Measurements from ENCODE around the gene CBFA2T3.

Gene CBFA2T3

DNA sequence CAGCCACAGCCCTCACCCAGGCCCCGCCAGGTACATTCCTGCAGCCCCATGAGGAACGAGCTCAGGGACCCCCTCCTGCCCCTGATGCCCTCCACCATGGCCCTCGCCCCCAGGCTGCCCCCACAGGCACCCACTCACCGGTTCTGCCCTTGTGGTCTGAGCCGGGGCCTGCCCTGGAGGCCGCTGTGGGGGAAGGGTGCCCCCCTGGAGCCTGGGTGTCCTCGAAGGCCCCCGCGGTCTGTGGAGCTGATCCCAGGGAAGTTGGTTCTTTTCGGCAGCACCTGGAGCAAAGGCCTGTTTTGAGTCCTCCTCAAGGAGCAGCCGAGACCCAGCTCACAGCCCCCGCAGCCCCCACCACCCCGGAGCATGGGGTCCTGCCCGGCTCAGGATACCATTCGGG, 112.9 kb downstream of the CBFA2T3 start:
- intact Hi-C loops (cut with DNase I; ENCODE audit: low total_unique reads), result loop anchor here (10.0 kb wide), 2 partner anchors 129 to 361 kb away; no protein-coding TSS in a partner anchor
- Histone ChIP-seq H3K9me3 (no peaks in the 10 kb centered on the region), H3K4me3 (no peak overlapping the region), H3K36me3 (peaks cover 29 to 48% (median 41%) of the 10 kb centered on the region in 3 donors), H3K27ac (no peak overlapping the region), H3K4me1 (no peaks in the 10 kb centered on the region), H3K27me3 (peaks cover 0 to 32% of the 10 kb centered on the region in 2 donors)
- DNase-seq, result no peak
- TF ChIP-seq, protein P1, sequence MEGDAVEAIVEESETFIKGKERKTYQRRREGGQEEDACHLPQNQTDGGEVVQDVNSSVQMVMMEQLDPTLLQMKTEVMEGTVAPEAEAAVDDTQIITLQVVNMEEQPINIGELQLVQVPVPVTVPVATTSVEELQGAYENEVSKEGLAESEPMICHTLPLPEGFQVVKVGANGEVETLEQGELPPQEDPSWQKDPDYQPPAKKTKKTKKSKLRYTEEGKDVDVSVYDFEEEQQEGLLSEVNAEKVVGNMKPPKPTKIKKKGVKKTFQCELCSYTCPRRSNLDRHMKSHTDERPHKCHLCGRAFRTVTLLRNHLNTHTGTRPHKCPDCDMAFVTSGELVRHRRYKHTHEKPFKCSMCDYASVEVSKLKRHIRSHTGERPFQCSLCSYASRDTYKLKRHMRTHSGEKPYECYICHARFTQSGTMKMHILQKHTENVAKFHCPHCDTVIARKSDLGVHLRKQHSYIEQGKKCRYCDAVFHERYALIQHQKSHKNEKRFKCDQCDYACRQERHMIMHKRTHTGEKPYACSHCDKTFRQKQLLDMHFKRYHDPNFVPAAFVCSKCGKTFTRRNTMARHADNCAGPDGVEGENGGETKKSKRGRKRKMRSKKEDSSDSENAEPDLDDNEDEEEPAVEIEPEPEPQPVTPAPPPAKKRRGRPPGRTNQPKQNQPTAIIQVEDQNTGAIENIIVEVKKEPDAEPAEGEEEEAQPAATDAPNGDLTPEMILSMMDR (IDR thresholded peaks at IDR 0.05), result no peak

DNA sequence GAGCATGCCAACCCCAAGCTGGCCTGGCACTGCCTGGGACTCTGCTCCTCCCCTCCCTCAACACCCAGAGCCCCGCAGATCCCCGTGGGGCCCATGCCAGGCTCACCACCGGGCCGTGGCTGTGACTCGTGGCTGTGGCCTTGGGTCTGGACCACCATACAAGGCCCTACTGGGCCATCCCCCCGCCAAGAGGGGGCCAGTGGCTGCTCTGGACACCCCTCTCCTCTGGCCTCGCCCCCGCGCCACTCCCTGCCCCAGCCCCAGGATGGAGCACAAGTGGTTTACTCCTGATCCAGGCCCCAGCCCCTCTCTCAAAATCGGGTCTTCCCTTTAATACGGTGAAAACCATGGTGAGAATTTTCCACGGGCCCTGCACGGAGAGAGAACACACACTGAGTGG, 113.6 kb downstream of the CBFA2T3 start:
- H3K36me3 ChIP-seq, result peaks cover 29 to 52% (median 41%) of the 10 kb centered on the region in 3 donors
- intact Hi-C loops (cut with DNase I; ENCODE audit: low total_unique reads), result loop anchor here (10.0 kb wide), 2 partner anchors 129 to 361 kb away; no protein-coding TSS in a partner anchor

DNA sequence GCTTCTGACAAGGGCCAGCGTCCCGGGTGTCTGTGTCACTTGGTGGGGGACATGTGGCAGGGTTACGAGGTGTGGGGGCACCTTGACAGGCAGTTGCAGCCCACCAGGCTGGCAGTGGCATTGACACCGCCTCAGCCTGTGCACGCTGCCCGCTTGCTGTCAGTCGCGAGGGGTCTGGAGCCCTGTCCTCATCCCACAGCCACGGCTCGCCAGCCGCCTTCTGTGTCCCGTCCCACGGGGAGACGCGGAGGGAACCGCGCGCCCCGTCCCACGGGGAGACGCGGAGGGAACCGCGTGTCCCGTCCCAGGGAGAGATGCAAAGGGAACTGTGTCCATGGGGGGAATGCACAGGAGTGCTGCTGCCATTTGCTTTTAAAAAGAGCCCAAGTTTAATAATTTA, 114.0 kb downstream of the CBFA2T3 start:
- intact Hi-C loops (cut with DNase I; ENCODE audit: low total_unique reads), result loop anchor here (10.0 kb wide), 2 partner anchors 128 to 362 kb away; no protein-coding TSS in a partner anchor

More for the DNA sequence above, 113.6 kb downstream of the CBFA2T3 start:
- Histone ChIP-seq H3K27me3 (peaks cover 0 to 30% of the 10 kb centered on the region in 2 donors), H3K4me1 (peaks cover 0 to 4% (median under 1%) of the 10 kb centered on the region in 4 donors), H3K27ac (no peak overlapping the region), H3K4me3 (no peak overlapping the region), H3K9me3 (no peaks in the 10 kb centered on the region)
- no peak for DNase-seq
- TF ChIP-seq, protein P1 (IDR thresholded peaks at IDR 0.05), result no peak

DNA sequence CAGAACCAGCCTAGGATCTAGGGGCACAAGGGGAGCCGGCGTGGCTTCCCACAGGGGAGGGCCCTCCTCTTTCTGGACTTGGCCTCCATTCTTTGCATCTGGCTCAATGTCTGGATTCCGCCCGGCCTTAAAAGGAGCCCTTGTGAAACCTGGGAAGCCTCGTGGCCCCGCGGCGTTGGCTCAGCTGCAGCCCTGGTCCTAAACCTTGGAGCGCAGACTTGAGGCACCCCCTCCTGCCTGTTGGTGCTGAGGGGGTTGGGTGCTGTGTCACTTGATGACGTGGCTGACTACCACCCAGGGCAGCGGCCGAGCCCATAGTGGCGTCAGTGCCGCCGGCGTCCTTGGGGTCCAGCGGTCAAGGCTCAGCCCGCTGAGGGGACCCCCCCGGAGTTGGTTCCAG, 115.6 kb downstream of the CBFA2T3 start:
- H3K4me3 ChIP-seq, result no peak overlapping the region
- peaks cover 0 to 14% (median 9%) of the 10 kb centered on the region in 4 donors for H3K4me1 ChIP-seq
- no peak for DNase-seq
- peaks cover 29 to 52% (median 41%) of the 10 kb centered on the region in 3 donors for H3K36me3 ChIP-seq
- peaks cover 0 to 19% of the 10 kb centered on the region in 2 donors for H3K27me3 ChIP-seq
- intact Hi-C loops (cut with DNase I; ENCODE audit: low total_unique reads), result loop anchor here (10.0 kb wide), 2 partner anchors 127 to 363 kb away; no protein-coding TSS in a partner anchor
- H3K9me3 ChIP-seq, result no peaks in the 10 kb centered on the region
- TF ChIP-seq, protein P1 (IDR thresholded peaks at IDR 0.05), result no peak
- no peak overlapping the region for H3K27ac ChIP-seq

More for the DNA sequence above, 114.0 kb downstream of the CBFA2T3 start:
- peaks cover 29 to 52% (median 41%) of the 10 kb centered on the region in 3 donors for H3K36me3 ChIP-seq
- DNase-seq, result no peak
- no peaks in the 10 kb centered on the region for H3K9me3 ChIP-seq
- TF ChIP-seq, protein P1 (IDR thresholded peaks at IDR 0.05), result no peak
- H3K27ac ChIP-seq, result no peak overlapping the region
- H3K4me1 ChIP-seq, result peaks cover 0 to 8% (median 4%) of the 10 kb centered on the region in 4 donors
- no peak overlapping the region for H3K4me3 ChIP-seq
- H3K27me3 ChIP-seq, result peaks cover 0 to 29% of the 10 kb centered on the region in 2 donors

DNA sequence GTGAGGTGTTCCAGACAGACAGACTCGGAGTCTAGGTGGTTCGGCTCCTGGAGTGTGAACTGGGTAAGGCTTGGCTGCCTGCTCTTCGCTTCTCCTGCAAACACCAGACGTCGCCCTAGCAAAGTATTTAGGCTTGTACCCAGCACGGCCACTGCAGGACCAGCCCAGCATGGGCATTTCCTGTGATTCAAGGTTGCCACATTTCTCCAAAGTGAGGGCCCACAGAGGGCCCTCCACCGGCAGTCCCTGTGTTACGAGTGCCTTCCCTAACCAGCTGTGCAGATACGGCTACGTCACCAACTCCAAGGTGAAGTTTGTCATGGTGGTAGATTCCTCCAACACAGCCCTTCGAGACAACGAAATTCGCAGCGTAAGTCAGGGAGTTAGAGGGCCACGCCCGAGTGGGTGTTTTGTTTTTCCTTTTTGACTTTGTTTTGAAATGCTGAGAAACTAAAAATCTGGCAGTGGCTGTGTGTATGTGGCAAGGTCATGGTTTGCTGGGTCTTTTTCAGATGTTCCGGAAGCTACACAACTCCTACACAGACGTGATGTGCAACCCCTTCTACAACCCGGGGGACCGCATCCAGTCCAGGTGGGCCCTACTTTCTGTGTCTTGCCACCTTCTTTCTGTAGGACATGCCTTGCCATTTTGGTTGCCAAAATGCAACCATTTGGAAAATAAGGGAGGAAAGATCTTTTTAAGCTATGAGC, 117.5 kb downstream of the CBFA2T3 start:
- DNase-seq, result no peak
- peaks cover 0 to 30% (median 17%) of the 10 kb centered on the region in 4 donors for H3K4me1 ChIP-seq
- H3K36me3 ChIP-seq, result peaks cover 29 to 53% (median 41%) of the 10 kb centered on the region in 3 donors
- H3K27ac ChIP-seq, result no peak overlapping the region
- H3K9me3 ChIP-seq, result no peaks in the 10 kb centered on the region
- TF ChIP-seq, protein P1 (IDR thresholded peaks at IDR 0.05), result no peak
- peaks cover 0 to 4% of the 10 kb centered on the region in 2 donors for H3K27me3 ChIP-seq
- intact Hi-C loops (cut with DNase I; ENCODE audit: low total_unique reads), result loop anchor here (10.0 kb wide), 2 partner anchors 125 to 365 kb away; no protein-coding TSS in a partner anchor
- no peak overlapping the region for H3K4me3 ChIP-seq
